Ishikawa (cell line): Measurements from ENCODE around the gene CTSL.

ENCODE experiments used
- CEBPB ChIP-seq: IDR thresholded peaks from 2 replicates; pipeline ENCODE4 v1.6.1; 2012
- CREB1 ChIP-seq: IDR thresholded peaks from 2 replicates; pipeline ENCODE4 v1.6.1; 2012; ENCODE audit warnings: low read depth
- EGR1 ChIP-seq: IDR thresholded peaks from 2 replicates; pipeline ENCODE4 v1.6.1; 2012
- EP300 ChIP-seq: IDR thresholded peaks from 2 replicates; pipeline ENCODE4 v1.6.1; 2012; ENCODE audit warnings: borderline replicate concordance
- FOXM1 ChIP-seq: IDR thresholded peaks from 2 replicates; pipeline ENCODE4 v1.6.1; 2012; ENCODE audit warnings: low read depth, borderline replicate concordance
- MAX ChIP-seq: IDR thresholded peaks from 2 replicates; pipeline ENCODE4 v1.6.1; 2012
- NFIC ChIP-seq: IDR thresholded peaks from 2 replicates; pipeline ENCODE4 v1.6.1; 2012
- RAD21 ChIP-seq: IDR thresholded peaks from 2 replicates; pipeline ENCODE4 v1.6.1; 2012; ENCODE audit warnings: low read depth
- REST ChIP-seq: IDR thresholded peaks from 2 replicates; pipeline ENCODE4 v1.6.1; 2012; ENCODE audit warnings: low read depth, mild to moderate bottlenecking
- TAF1 ChIP-seq: IDR thresholded peaks from 2 replicates; pipeline ENCODE4 v1.6.1; 2012; ENCODE audit warnings: low read depth, mild to moderate bottlenecking
- TCF12 ChIP-seq: IDR thresholded peaks from 2 replicates; pipeline ENCODE4 v1.6.1; 2012; ENCODE audit warnings: low read depth
- TEAD4 ChIP-seq: IDR thresholded peaks from 2 replicates; pipeline ENCODE4 v1.6.1; 2012
- USF1 ChIP-seq: IDR thresholded peaks from 2 replicates; pipeline ENCODE4 v1.6.1; 2012
- YY1 ChIP-seq: IDR thresholded peaks from 2 replicates; pipeline ENCODE4 v1.6.1; 2012; ENCODE audit warnings: low read depth
- ZBTB7A ChIP-seq: IDR thresholded peaks from 2 replicates; pipeline ENCODE4 v1.6.1; 2012; ENCODE audit warnings: low read depth

Gene CTSL

GRCh38 chr9:87686520-87687090, 39.3 kb upstream of the CTSL start:
- no peak for TF ChIP-seq CEBPB
- TF ChIP-seq YY1 = no peak
- TF ChIP-seq USF1 = no peak
- no peak for TF ChIP-seq RAD21
- TF ChIP-seq ZBTB7A = no peak
- TF ChIP-seq TEAD4 = no peak
- TF ChIP-seq MAX = no peak
- TF ChIP-seq EGR1 = no peak
- no peak for TF ChIP-seq FOXM1
- no peak for TF ChIP-seq REST
- no peak for TF ChIP-seq EP300
- no peak for TF ChIP-seq TAF1
- no peak for TF ChIP-seq NFIC

GRCh38 chr9:87687207-87687606, 38.7 kb upstream of the CTSL start:
- TF ChIP-seq EGR1 (no peak), ZBTB7A (no peak), CEBPB (no peak), YY1 (no peak), TAF1 (no peak), TEAD4 (no peak), RAD21 (no peak), EP300 (no peak), NFIC (no peak), MAX (no peak), FOXM1 (no peak), CREB1 (no peak), REST (no peak), USF1 (no peak), TCF12 (no peak)

- no peak for TF ChIP-seq YY1
- TF ChIP-seq TCF12 = no peak
- no peak for TF ChIP-seq ZBTB7A
Observed at GRCh38 chr9:87694236-87694755, 31.6 kb upstream of the CTSL start.

- TF ChIP-seq TCF12 (no peak), EP300 (no peak), USF1 (no peak), REST (no peak)
Observed at GRCh38 chr9:87695523-87695922, 30.4 kb upstream of the CTSL start.

- no peak for TF ChIP-seq USF1
- TF ChIP-seq TCF12 = no peak
- TF ChIP-seq CREB1 = no peak
- TF ChIP-seq RAD21 = no peak
- TF ChIP-seq TEAD4 = no peak
- no peak for TF ChIP-seq ZBTB7A
- no peak for TF ChIP-seq YY1
- no peak for TF ChIP-seq REST
- no peak for TF ChIP-seq MAX
- TF ChIP-seq TAF1 = no peak
- TF ChIP-seq FOXM1 = no peak
- no peak for TF ChIP-seq CEBPB
- TF ChIP-seq EP300 = no peak
- TF ChIP-seq EGR1 = no peak
- no peak for TF ChIP-seq NFIC
Observed at GRCh38 chr9:87696641-87697040, 29.3 kb upstream of the CTSL start.
